WTC11 (cell line): ENCODE measurements around the gene STRN3. TPM values are rescaled to one million over a fixed set of nuclear protein-coding genes. Genes with fewer than 3 reads are reported as not detected.

ENCODE experiments used
- ATAC-seq: fragments of 200-7000 bp; cut with Tn5 transposase; 2 replicates; pipeline ENCODE4 v1.10.0; 2021; ENCODE audit warnings: mild to moderate bottlenecking, moderate library complexity
- CTCF ChIA-PET: fragments of 300-600 bp; sonication (Branson Sonifier 250); formaldehyde crosslinking; loops from one replicate; lab custom pipeline; 2021; ENCODE audit warnings: antibody characterized with exemption; lab: Charles Lee
- POLR2A ChIA-PET: fragments of 350-600 bp; sonication (Branson Sonifier 250); formaldehyde crosslinking; loops from one replicate; lab custom pipeline; 2021; ENCODE audit warnings: antibody characterized with exemption; lab: Charles Lee
- DNase-seq: peaks from one replicate; pipeline ENCODE4 v3.0.0; 2021; ENCODE audit warnings: low spot score
- H3K27ac Mint-ChIP-seq: 2 replicates; pipeline ENCODE4 v1.8.0; 2021; ENCODE audit warnings: mixed read lengths
- H3K27me3 Mint-ChIP-seq: 2 replicates; pipeline ENCODE4 v1.8.0; 2021; ENCODE audit warnings: low read depth, mild to moderate bottlenecking, moderate library complexity, mixed read lengths
- H3K36me3 Mint-ChIP-seq: 2 replicates; pipeline ENCODE4 v1.8.0; 2021; ENCODE audit warnings: mixed read lengths
- H3K4me1 Mint-ChIP-seq: 2 replicates; pipeline ENCODE4 v1.8.0; 2022; ENCODE audit warnings: mixed read lengths
- H3K4me3 Mint-ChIP-seq: 2 replicates; pipeline ENCODE4 v1.8.0; 2021; ENCODE audit warnings: mild to moderate bottlenecking, moderate library complexity, mixed read lengths
- H3K9me3 Mint-ChIP-seq: 2 replicates; pipeline ENCODE4 v1.8.0; 2021; ENCODE audit warnings: mixed read lengths
- EMX1 ChIP-seq: fragments of 250-450 bp; sonication (Bioruptor Pico); IDR thresholded peaks from 2 replicates; pipeline ENCODE4 v1.8.0; 2021; ENCODE audit warnings: mild to moderate bottlenecking
- ERG ChIP-seq: fragments of 250-450 bp; sonication (Bioruptor Pico); IDR thresholded peaks from 2 replicates; pipeline ENCODE4 v1.8.0; 2021; ENCODE audit warnings: mild to moderate bottlenecking
- ETV6 ChIP-seq: sonication (generic); formaldehyde crosslinking; IDR thresholded peaks from 2 replicates; pipeline ENCODE4 v1.8.1; 2022; ENCODE audit warnings: mild to moderate bottlenecking, missing genetic modification reagents
- FOXK1 ChIP-seq: sonication (generic); formaldehyde crosslinking; IDR thresholded peaks from 2 replicates; pipeline ENCODE4 v1.8.0; 2022; ENCODE audit warnings: mild to moderate bottlenecking, moderate library complexity, missing genetic modification reagents
- MYBL2 ChIP-seq: sonication (generic); formaldehyde crosslinking; IDR thresholded peaks from 2 replicates; pipeline ENCODE4 v1.8.1; 2023; ENCODE audit warnings: mild to moderate bottlenecking, moderate library complexity, missing genetic modification reagents
- NFE2L1 ChIP-seq: sonication (generic); formaldehyde crosslinking; IDR thresholded peaks from 2 replicates; pipeline ENCODE4 v1.8.1; 2023; ENCODE audit warnings: missing genetic modification reagents
- NR2C2 ChIP-seq: sonication (generic); formaldehyde crosslinking; IDR thresholded peaks from 2 replicates; pipeline ENCODE4 v1.8.0; 2022; ENCODE audit warnings: mild to moderate bottlenecking, missing genetic modification reagents
- OVOL2 ChIP-seq: fragments of 250-450 bp; sonication (Bioruptor Pico); IDR thresholded peaks from 2 replicates; pipeline ENCODE4 v1.9.0; 2021; ENCODE audit warnings: mild to moderate bottlenecking, borderline replicate concordance
- PRDM15 ChIP-seq: sonication (generic); formaldehyde crosslinking; IDR thresholded peaks from 2 replicates; pipeline ENCODE4 v1.8.0; 2022; ENCODE audit warnings: missing genetic modification reagents
- RORB ChIP-seq: fragments of 250-450 bp; sonication (Bioruptor Pico); IDR thresholded peaks from 2 replicates; pipeline ENCODE4 v1.9.0; 2021; ENCODE audit warnings: mild to moderate bottlenecking
- SP1 ChIP-seq: sonication (generic); formaldehyde crosslinking; conservative IDR thresholded peaks from 2 replicates; pipeline ENCODE4 v1.8.1; 2022; ENCODE audit warnings: missing genetic modification reagents
- ZNF425 ChIP-seq: fragments of 250-450 bp; sonication (Bioruptor Pico); conservative IDR thresholded peaks from 2 replicates; pipeline ENCODE4 v1.9.0; 2021; ENCODE audit warnings: mild to moderate bottlenecking
- ZSCAN18 ChIP-seq: fragments of 250-450 bp; sonication (Bioruptor Pico); IDR thresholded peaks from 2 replicates; pipeline ENCODE4 v2.1.2; 2022; ENCODE audit warnings: mild to moderate bottlenecking, moderate library complexity
- total RNA-seq: library from RNA; stranded (reverse); gene quantifications from 3 replicates; pipeline ENCODE4 v1.2.3, GENCODE V29; 2021
- TF ChIP-seq, protein P1 (sequence below): sonication (generic); formaldehyde crosslinking; IDR thresholded peaks from 2 replicates; pipeline ENCODE4 v1.8.0; 2022; ENCODE audit warnings: mild to moderate bottlenecking, missing genetic modification reagents
- TF ChIP-seq, protein P2 (sequence below): sonication (generic); formaldehyde crosslinking; IDR thresholded peaks from 2 replicates; pipeline ENCODE4 v1.8.0; 2023; ENCODE audit warnings: missing genetic modification reagents, mild to moderate bottlenecking, borderline replicate concordance
- TF ChIP-seq, protein P3 (sequence below): sonication (generic); formaldehyde crosslinking; IDR thresholded peaks from 2 replicates; pipeline ENCODE4 v1.8.1; 2023; ENCODE audit warnings: mild to moderate bottlenecking, missing genetic modification reagents, moderate library complexity

STRN3 gene
- total RNA-seq, 1 experiment from 2014 or later: 37.1 TPM

DNA sequence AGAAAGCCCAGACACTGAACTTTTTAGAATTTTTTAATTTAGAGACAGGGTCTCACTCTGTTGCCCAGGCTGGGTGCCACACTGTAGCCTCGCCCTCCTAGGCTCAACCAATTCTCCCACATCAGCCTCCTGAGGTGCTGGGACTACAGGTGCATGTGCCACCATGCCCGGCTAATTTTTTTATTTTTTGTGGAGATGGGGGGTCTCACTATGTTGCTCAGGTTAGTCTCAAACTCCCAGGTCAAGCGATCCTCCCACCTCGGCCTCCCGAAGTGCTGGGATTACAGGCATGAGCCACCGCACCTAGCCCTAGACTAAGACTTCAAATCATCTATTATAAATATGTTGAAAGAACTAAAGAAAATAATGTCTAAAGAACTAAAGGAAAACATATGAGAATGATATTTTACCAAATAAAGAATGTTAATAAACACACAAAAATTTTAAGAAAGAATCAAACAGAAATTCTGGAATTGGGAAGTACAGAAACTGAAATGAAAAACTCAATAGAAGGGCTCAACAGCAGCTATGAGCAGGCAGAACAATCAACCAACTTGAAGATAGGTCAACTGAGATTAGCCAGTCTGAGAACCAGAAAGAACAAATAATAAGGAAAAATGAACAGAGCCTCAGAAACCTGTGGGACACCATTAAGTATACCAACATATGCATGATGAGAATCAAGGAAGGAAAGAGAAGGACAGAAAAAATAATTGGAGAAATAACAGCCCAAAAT is 27.0 kb downstream of the STRN3 start:
- POLR2A ChIA-PET: no interaction called here
- DNase-seq: no peak
- Mint-ChIP-seq H3K4me3 (no peak overlapping the region), H3K27ac (peak overlapping the region; percentile 44), H3K36me3 (peaks cover 34% of the 10 kb centered on the region), H3K4me1 (peaks cover 68% of the 10 kb centered on the region), H3K27me3 (no peaks in the 10 kb centered on the region), H3K9me3 (peaks cover 24% of the 10 kb centered on the region)
- no peak for TF ChIP-seq MYBL2 (CRISPR knock-in tag)
- TF ChIP-seq, protein P1, sequence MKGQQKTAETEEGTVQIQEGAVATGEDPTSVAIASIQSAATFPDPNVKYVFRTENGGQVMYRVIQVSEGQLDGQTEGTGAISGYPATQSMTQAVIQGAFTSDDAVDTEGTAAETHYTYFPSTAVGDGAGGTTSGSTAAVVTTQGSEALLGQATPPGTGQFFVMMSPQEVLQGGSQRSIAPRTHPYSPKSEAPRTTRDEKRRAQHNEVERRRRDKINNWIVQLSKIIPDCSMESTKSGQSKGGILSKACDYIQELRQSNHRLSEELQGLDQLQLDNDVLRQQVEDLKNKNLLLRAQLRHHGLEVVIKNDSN (CRISPR knock-in tag): no peak
- TF ChIP-seq OVOL2 (CRISPR knock-in tag): no peak
- TF ChIP-seq ZNF425 (CRISPR knock-in tag): no peak
- TF ChIP-seq ZSCAN18 (CRISPR knock-in tag): no peak
- TF ChIP-seq RORB (CRISPR knock-in tag): no peak
- no peak for TF ChIP-seq PRDM15
- no peak for TF ChIP-seq ETV6 (CRISPR knock-in tag)
- TF ChIP-seq NFE2L1 (CRISPR knock-in tag): no peak
- TF ChIP-seq, protein P2, sequence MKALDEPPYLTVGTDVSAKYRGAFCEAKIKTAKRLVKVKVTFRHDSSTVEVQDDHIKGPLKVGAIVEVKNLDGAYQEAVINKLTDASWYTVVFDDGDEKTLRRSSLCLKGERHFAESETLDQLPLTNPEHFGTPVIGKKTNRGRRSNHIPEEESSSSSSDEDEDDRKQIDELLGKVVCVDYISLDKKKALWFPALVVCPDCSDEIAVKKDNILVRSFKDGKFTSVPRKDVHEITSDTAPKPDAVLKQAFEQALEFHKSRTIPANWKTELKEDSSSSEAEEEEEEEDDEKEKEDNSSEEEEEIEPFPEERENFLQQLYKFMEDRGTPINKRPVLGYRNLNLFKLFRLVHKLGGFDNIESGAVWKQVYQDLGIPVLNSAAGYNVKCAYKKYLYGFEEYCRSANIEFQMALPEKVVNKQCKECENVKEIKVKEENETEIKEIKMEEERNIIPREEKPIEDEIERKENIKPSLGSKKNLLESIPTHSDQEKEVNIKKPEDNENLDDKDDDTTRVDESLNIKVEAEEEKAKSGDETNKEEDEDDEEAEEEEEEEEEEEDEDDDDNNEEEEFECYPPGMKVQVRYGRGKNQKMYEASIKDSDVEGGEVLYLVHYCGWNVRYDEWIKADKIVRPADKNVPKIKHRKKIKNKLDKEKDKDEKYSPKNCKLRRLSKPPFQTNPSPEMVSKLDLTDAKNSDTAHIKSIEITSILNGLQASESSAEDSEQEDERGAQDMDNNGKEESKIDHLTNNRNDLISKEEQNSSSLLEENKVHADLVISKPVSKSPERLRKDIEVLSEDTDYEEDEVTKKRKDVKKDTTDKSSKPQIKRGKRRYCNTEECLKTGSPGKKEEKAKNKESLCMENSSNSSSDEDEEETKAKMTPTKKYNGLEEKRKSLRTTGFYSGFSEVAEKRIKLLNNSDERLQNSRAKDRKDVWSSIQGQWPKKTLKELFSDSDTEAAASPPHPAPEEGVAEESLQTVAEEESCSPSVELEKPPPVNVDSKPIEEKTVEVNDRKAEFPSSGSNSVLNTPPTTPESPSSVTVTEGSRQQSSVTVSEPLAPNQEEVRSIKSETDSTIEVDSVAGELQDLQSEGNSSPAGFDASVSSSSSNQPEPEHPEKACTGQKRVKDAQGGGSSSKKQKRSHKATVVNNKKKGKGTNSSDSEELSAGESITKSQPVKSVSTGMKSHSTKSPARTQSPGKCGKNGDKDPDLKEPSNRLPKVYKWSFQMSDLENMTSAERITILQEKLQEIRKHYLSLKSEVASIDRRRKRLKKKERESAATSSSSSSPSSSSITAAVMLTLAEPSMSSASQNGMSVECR (CRISPR knock-in tag): no peak
- no peak for TF ChIP-seq FOXK1
- TF ChIP-seq, protein P3, sequence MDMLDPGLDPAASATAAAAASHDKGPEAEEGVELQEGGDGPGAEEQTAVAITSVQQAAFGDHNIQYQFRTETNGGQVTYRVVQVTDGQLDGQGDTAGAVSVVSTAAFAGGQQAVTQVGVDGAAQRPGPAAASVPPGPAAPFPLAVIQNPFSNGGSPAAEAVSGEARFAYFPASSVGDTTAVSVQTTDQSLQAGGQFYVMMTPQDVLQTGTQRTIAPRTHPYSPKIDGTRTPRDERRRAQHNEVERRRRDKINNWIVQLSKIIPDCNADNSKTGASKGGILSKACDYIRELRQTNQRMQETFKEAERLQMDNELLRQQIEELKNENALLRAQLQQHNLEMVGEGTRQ (CRISPR knock-in tag): no peak
- no peak for TF ChIP-seq ERG (CRISPR knock-in tag)
- TF ChIP-seq EMX1 (CRISPR knock-in tag): no peak
- no peak for TF ChIP-seq SP1 (CRISPR knock-in tag)
- no peak for TF ChIP-seq NR2C2 (CRISPR knock-in tag)
- ATAC-seq: no peak
- CTCF ChIA-PET: no interaction called here
